Activated naive CD4-positive, alpha-beta T cell (primary cell): ENCODE measurements around the gene SEC22A.

Experiments used
- DNase-seq, 4 experiments: peaks; one replicate each; lab custom pipeline; 2025; lab: John Stamatoyannopoulos, UW

SEC22A gene, protein sequence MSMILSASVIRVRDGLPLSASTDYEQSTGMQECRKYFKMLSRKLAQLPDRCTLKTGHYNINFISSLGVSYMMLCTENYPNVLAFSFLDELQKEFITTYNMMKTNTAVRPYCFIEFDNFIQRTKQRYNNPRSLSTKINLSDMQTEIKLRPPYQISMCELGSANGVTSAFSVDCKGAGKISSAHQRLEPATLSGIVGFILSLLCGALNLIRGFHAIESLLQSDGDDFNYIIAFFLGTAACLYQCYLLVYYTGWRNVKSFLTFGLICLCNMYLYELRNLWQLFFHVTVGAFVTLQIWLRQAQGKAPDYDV

DNA sequence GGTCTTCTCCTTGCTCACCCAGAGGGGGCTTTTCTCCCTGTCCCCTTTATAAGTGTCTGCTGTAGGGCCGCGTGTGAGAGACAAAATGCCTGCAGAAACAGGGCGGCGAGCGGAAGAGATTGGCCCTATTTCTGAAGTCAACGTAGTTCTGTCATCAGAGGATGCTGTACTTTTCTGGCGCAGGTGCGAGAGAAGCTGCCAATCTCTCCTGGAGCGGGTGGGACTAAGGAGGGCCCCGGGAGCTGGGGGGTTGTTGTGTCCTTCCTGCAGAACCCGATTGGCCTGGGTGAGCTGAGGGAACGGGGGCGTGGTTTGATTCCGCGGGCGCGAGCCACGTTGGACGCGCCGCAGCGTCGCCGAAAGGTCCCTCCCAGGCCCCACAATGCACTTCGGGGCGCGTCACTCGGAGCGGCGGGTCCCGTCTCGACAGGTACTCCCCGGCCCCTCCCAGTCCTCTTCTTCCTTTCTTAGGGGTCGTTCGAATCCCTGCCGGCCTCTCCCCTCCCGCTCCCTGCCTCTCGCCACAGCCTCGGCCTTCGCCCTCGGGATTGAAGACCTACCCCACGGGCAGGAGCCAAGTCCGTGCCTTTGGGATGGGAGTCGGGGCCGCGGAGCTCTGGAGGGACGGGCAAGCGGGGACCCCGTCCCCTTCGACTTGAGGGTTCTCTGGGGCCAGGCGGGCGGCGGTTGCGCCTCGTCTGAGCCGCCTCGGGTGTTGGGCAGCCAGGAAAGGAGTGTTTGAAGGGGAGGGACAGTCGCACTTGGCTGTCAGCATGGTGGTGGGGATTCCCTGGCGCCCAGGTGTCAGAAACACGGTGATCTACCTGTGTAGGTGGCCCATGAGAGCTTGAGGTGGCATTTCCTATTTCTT is at the start of gene SEC22A:
TSS of gene SEC22A (plus strand) at position 387 of the 871 bp plus-strand sequence. CDS start 7,275 bp downstream, outside the sequence.
- peak; percentile 89 to 95 (median 90) for DNase-seq

DNA sequence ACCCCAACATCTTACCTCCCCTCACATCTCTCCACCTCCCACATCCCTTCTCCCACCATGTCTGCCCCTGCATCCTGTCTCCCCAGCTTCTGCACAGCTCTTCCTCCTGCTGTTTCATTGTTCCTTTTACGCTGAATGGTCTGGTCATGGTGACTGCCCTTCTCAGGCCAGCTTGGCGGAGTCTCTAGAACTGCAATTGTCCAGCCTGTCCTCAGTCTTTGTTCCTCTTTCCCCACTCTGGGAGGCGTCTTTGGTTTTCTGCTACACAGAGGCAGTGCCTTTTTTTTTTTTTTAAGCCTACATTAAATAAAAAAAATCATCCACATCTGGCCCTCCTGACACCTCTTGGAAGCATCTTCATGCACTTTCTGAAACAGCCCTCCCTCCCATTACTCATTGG is 49.1 kb upstream of the SEC22A start:
- DNase-seq: no peak

DNA sequence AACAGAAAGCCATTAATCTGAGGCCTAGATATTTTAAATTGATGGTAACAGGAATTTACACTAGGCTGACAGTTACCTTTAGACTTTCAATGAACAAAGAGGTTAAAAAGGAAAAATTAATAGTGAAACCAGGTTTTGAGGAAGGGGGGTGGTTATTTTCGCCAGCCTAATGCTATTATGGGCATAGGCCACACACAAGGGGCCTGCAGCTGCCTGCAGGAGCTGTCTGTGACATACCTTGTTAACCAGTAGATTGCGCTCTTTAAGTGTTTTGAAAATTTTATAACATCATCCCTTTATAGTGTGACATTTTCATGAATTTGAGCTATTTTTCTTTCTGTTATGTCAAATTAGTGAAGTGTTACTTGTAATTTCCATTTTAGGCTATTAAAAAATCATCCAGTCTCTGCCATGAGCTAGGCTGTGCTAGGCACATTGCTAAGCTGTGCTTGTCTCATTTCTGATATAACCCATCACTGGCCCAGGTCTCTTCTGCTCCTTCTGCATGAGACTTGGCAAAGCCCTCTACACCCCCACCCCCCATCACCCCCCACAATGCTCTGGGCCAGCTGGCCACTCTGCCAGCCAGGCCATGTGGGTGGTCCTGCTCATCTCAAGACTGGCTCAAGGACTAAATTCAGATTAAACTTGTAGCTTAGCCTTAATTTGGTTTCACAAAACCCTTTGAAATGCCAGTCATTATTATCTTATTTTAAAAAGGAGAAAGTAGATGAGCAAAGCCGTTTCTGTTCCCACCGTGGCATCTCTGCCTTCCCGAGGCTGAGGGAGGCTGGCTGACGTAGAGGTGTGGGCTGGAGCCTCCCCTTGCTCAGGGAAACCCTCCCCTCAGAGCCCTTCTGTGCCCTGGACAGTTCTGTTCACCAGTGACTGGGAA is 48.4 kb upstream of the SEC22A start:
- DNase-seq: no peak

DNA sequence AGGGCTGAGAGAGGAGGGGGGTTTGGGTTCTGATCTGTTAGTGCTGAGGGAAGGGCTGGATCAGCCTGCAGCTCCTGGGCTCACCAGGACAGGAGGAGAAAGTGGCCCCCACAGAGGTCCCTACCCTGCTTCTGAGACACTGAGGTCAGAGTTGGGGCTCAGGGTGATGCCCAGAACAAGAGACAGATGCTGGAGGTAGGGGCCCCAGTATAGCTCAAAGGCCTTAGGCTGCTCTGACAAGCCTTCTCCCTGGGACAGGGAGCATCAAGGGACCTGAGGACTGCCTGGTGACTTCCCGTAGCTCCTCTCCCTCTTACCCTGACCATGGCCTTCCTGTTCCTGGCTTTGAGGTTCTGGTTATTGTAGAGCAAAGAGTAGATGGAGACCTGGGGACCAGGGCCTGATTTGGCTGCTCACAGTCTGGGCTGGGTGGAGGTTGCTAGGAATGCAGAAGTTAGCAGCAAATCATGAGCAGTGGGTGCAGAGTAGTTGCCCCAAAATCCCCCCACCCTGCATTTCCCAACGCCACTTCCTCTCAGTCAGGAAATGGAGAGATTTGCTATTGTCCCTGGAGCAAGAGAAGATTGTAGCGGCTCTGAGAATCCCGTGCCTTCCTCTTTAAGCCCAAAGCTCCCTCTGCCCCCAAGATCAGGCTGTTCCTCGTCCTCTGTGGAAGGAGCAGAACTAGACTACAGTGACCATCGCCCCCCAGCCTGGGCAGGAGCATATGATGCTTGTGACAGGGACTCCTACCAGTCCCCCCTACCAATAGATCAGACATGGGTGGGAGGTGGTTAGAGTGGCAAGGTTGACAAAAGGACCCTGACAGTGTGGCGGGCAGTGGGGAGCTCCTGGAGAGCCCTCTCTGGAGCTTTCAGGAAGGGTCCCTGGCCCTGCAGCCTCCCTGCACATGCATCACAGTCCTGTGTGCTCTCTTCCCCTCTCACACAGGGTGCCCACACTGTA is 47.4 kb upstream of the SEC22A start:
- no peak for DNase-seq

DNA sequence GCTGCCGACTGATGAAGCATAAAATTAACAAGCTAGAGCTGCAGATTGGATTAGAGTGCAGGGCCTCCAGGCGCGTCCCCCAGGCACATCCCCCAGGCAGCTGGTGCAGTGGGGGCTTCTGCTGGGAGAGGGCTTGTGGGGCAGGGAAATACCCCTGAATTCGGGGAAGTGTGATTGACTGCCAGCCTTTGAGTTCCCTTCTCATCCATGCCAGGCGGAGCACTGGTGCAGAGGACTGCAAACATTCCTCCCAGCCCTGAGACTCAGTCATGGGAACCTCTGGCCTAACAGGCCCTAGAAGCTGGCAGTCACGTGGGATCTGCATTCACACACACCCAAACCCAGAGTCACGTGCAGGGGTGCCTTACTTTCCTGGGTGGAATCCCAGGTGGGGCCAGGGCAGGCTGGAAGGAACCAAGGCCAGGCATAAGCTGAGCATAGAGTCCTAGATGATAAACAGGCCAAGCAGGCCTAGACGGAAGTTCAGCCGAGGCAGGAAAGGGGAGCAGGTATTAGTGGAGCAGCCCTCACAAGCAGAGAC is 46.2 kb upstream of the SEC22A start:
- no peak for DNase-seq

DNA sequence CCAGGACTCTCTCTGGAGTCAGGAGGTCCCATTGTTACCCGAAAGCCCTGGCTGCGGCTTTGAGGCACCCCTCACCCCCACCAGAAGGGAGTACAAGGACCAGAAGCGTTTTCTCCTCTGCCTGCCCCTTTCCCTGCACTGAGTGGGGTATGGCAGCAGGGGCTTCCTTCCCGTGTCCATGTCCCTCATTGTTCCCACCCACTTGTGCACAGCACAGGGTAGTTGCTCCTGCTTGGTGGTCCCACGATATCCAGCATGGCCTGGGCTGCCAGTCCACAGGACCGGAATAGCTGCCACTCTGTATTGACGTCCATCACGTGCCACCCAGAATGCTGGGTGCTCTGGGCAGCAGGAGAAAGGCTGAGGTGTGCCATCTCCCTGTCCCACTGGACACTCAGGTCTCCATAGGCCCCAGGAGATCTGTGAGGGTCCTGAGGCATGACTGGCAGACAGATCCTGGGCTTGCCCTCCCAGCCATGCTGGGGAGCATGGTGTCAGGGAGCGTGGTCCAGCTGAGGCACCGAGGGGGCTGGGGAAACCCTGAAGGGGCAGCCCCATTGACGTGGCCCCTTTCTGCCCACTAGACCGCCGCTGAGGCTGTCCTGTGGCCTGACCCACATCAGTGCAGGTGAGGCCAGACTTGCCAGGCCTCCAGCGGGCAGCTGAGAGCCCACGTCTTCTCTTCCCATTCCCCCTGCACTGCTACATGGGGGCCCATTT is 45.3 kb upstream of the SEC22A start:
- no peak for DNase-seq

DNA sequence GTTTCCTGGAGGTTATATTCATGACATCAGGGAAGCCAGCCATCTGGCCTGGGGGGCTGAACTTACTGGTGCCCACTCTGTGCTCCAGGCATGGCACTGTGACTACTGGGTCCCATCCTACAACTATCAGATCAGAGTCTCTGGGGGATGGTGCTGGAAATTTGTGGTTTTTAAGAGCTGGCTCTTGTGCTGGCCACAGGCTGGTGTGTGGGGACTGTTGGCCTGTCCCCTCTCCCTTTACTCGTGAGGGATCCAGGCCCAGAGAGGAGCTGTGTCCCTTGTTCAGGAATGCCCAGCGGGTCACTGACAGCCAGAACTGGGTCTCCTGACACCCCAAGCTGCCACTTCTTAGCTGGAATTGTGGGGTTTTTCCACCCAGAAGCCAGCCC is 44.5 kb upstream of the SEC22A start:
- DNase-seq: no peak

DNA sequence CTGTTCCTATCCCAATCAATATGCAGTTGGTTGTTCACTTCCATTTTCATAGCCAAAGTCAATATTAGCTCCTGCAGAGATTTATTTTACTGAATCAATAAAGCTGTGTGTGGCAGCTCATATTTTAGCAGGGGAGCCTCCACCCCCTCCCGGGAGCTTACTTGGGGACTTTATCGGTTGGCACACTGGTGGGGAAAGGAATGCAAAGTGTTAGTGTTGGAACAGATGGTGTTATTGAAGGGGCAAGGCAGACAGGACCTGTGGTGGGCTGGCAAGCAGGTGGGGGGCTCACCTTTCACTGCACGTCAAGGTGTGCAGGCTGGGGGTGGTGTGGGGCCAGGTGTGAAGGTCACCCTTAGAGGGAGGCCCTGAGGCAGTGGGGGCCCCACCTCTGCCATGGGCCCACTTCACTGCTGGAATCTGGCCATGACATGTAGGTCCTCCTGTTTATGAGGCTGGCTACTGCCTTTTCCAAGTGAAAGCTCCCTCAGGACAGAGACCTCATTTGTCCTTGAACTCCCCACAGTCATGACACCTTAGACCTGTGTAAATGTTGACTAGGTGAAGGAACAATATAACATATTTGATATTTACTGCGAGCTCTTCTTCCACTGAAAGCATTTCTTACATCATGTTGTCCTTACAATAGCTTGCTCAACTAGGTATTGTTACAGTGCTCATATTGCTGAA is 44.0 kb upstream of the SEC22A start:
- no peak for DNase-seq

DNA sequence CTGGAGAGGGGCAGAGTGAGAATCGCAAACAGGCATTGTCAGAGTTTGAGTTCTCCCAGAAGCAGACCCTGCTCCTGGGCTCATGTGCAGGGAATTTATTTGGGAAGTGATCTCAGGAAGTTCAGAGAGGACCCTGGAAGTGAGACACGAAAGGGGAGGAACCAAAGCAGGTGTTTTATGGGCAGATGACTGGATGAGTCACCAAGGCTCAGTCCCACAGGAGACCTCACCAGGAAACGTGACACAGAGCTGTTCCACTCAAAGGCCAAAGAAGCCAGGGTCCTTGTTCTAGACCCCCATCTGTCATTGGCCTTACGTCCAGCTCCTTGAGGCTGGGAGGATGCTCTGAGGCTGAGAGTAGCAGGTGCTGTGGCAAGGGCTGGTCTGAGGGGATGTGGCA is 43.4 kb upstream of the SEC22A start:
- no peak for DNase-seq

DNA sequence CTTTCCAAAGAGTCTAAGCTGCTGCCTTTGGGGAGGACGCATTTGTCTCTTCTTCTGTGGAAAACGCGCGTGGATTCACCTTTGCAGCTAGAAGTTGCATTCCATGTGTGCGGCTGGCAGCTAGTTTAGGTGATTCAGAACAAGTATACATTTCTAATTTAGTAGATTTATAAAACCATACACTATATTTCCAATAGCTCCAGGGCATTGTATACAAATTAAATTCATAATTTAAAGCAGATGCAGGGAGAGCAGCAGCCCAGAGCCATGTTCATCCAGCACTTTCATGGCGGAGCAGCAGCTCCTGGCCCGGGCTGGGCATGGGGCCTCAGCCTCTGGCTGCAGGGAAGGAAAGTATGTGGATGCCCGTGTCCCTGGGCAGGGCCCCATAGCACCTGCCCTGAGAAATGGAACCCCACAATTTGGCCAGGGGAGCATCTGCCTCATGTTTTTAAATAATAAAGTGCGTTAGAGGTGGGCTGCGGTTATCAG is 42.8 kb upstream of the SEC22A start:
- no peak for DNase-seq

DNA sequence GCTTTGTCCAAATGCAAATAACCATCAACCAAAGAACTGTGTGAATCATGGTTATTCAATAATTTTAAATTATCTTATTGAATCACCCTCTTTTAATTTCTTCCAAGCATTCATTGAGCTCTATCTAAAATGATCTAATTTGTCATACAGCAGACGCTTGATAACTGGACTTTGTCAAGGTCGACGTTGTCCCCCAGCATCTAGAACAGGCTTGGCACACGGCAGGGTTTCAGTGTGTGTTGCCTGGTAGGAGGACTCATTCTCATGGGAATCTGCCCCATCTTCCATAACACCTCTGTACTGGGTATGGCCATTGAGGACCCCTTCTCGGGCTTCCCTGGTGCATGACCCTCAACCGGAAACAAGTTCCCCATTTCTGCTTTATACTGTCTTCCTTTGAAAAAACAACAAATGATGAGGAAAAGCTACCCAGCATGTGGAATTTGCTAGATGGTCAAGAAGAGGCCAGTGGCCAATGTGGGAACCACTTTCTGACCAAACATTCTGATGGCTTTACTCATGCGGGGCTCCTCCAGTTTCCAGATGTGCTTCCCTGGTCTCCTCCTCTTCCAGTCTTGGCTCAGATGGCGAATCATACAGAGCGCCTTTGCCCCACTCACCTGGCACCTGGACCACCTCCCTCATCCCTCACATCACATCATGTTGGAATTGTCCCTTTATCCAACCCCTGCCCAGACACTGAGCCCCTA is 41.7 kb upstream of the SEC22A start:
- DNase-seq: no peak

DNA sequence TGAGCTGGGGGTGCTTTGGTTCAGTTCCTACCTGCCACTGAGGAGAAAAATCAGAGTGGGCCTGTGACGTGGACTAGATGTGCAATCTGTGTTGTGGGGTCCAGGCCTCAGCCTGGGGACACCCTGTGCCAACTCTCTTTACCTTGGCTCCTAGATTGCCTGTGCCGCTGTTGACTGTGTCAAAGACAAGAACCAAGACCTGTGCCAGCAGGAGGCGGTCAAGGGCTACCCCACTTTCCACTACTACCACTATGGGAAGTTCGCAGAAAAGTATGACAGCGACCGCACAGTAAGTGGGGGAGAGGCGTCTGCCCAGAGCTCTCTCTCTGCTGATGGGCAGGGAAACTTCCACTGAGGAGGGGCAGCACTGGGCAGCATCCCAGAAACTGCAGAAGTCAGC is 40.6 kb upstream of the SEC22A start:
- no peak for DNase-seq

DNA sequence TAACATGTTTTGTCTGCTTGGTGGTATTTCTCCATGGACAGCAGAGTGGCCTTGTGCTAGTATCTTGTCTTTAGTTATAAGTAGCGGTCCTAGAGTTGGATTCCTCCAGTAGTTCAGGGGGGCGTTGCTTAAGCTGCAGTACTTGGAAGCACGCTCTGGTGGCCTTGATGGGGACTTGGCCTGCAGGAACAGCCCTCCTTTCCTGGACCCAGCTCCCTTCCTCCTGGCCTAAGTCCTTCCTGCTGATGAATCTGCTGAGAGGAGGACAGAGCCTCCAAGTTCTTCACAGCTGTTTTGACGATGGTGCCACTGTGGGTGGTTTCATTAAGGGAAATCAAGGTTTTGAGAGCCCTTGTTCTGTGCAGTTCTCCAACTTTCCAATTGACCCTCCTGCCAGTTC is 38.6 kb upstream of the SEC22A start:
- no peak for DNase-seq

DNA sequence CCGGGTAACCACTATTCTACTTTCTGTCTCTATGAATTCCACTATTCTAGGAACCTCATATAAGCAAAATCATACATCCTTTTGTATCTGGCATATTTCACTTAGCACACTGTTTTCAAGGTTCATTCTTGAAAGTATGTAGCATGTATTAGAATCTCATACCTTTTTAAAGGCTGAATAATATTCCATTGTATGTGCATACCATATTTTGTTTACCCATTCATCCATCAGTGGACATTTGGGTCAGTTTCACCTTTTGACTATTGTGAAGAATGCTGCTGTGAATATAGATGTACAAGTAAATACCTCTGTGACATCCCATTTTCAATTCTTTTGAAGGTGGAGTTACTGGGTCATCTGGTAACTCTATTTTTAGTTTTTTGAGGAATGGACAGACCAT is 36.6 kb upstream of the SEC22A start:
- no peak for DNase-seq

DNA sequence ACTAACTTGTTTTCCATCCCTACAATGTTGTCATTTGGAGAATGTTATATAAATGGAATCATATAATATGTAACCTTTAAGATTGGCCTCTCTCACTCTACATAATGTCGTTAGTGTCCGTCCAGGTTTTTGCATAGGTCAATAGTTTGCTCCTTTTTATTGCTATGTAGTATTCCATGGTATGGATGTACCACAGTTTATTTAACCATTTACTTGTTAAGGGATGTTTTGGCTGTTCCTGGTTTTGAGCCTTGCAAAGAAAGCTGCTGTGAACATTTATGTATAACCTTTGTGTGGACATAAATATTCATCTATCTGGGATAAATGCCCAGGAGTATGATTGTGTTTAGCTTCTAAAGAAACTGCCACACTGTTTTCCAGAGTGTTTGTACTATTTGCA is 34.1 kb upstream of the SEC22A start:
- no peak for DNase-seq

DNA sequence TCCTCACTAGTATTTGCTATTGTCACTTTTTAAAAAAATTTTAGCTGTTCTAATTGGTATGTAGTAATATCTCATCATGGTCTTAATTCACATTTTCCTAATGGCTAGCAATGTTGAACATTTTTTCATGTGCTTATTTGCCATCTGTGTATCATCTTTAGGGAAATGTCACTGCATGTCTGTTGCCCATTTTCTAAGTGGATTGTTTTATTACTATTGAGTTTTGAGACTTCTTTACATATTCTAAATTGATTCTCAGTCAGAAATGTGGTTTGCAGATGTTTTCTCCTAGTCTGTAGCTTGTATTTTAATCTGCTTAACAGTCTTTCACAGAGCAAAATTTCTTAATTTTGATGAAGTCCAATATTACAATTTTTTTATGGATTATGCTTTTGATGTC is 33.6 kb upstream of the SEC22A start:
- DNase-seq: no peak

DNA sequence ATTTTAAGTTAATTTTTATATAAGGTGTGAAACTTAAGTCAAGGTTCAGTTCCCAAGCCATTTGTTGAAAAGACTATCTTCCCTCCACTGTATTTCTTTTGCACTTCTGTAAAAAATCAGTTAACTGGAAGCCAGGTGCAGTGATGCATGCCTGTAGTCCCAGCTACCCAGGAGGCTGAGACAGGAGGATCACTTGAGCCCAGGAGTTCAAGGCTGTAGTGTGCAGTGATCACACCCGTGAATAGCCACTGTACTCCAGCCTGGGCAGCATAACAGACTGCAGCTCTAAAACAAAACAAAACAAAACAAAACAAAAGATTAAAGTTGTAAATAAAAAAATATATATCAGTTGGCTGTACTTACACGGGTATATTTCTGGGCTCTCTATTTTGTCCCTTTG is 33.1 kb upstream of the SEC22A start:
- DNase-seq: no peak

DNA sequence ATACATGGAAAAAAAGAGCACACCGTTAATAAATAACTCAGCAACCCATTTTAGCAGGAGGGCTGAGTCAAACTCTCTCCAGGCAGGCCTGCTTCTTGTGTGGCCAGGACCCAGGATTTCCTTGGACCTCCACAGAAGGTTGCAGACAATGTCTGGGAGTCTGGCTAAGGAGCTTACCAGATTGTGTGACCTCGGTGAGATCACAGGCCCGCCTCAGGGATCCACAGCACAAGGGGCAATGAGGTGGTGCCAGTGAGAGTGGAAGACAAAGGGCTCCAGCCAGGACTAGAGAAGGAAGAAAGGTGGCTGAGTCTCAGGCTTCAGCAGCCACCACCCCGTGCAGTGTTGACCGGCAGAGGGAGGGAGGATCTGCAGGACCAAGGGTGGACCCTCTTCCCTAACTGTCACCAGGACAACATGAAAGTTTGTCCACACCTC is 32.2 kb upstream of the SEC22A start:
- no peak for DNase-seq

DNA sequence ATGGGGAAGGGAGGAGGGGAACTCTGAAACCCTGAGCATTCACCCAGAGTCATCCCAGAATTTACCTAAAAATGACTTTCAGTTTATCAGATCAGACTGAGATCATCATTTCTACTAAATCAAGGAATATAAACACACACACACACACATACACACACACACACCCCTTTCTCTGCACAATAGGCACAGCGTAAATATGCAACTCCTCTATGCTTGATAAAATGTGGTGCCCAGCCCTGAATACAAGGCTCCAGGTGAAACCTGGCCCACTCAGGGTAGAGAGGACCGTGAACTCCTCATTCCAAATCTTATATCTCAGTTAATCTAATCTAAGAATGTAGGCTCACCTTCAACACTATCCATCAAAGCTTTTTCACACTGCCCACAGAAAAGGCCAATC is 31.8 kb upstream of the SEC22A start:
- no peak for DNase-seq
